Naive thymus-derived CD8-positive, alpha-beta T cell (primary cell): Measurements from ENCODE around the gene PRKG1. TPM values are rescaled to one million over a fixed set of nuclear protein-coding genes. Genes with fewer than 3 reads are reported as not detected.
A peak's percentile ranks its signal among the peaks of the same experiment; 100 is the strongest.
"Not testable (repeated sequence)": the region's sequence is repeated elsewhere in the genome, so short reads cannot be mapped to it uniquely, and the experiment has no call there.

ENCODE experiments used
- ATAC-seq, 2 donors: fragments of 150-1000 bp; cut with Tn5 transposase in 1 of 2; sonication (Bioruptor Pico), chemical (Tn5 transposase) in 1 of 2; 1 replicate in 1 of 2; 2 replicates in 1 of 2; pipeline ENCODE4 v1.10.0; 2021; ENCODE audit warnings: mild to moderate bottlenecking in 2 of 2, moderate library complexity in 2 of 2
- POLR2A ChIA-PET: fragments of 350-600 bp; sonication (Branson Sonifier 250); formaldehyde crosslinking; loops from one replicate; lab custom pipeline; 2021; ENCODE audit warnings: antibody characterized with exemption; lab: Charles Lee
- DNase-seq, 10 donors: peaks; one replicate each; pipeline versions ENCODE4 v3.0.0 to v3.0.0-alpha.2; 2020 to 2022
- H3K27ac Mint-ChIP-seq, 10 donors: one replicate each; pipeline ENCODE4 v1.8.0; 2020 to 2022; ENCODE audit warnings: mild to moderate bottlenecking in 10 of 10, mixed read lengths in 10 of 10, moderate library complexity in 4 of 10, inconsistent platforms in 1 of 10
- H3K27me3 Mint-ChIP-seq, 5 donors: one replicate each; pipeline ENCODE4 v1.8.0; 2021 to 2022; ENCODE audit warnings: mixed read lengths in 5 of 5
- H3K36me3 Mint-ChIP-seq, 3 donors: one replicate each; pipeline ENCODE4 v1.8.0; 2020 to 2022; ENCODE audit warnings: mixed read lengths in 3 of 3, mild to moderate bottlenecking in 2 of 3, inconsistent platforms in 1 of 3
- H3K4me1 Mint-ChIP-seq, 4 donors: one replicate each; pipeline ENCODE4 v1.8.0; 2021 to 2022; ENCODE audit warnings: mixed read lengths in 4 of 4
- H3K4me3 Mint-ChIP-seq, 10 donors: one replicate each; pipeline ENCODE4 v1.8.0; 2020 to 2022; ENCODE audit warnings: mild to moderate bottlenecking in 10 of 10, mixed read lengths in 10 of 10, moderate library complexity in 6 of 10, inconsistent platforms in 1 of 10
- H3K9me3 Mint-ChIP-seq, 9 donors: one replicate each; pipeline ENCODE4 v1.8.0; 2020 to 2022; ENCODE audit warnings: mixed read lengths in 9 of 9, mild to moderate bottlenecking in 3 of 9, inconsistent platforms in 1 of 9, moderate library complexity in 1 of 9
- polyA plus RNA-seq, 3 donors: library from polyadenylated mRNA; unstranded; fragments of 300-500 nt; fragmentation: Illumina TruSeq; gene quantifications; one replicate each; pipeline ENCODE4 v1.2.3, GENCODE V29; 2021
- total RNA-seq, 8 experiments: library from RNA in 2 of 8; stranded (reverse) in 2 of 8; gene quantifications; one replicate each; pipeline ENCODE4 v1.2.3 and lab custom pipeline; 2021 to 2026

The PRKG1 gene
- total and polyA plus RNA-seq, 5 experiments from 2014 or later = not detected

GRCh38 chr10:52226197-52226847, 1152.0 kb downstream of the PRKG1 start:
- Mint-ChIP-seq H3K27me3 (peaks cover 0 to 14% (median 7%) of the 10 kb centered on the region in 5 donors), H3K36me3 (no peaks in the 10 kb centered on the region), H3K4me3 (no peak overlapping the region), H3K27ac (no peak overlapping the region), H3K9me3 (no peaks in the 10 kb centered on the region), H3K4me1 (no peaks in the 10 kb centered on the region)
- ATAC-seq (no peak), DNase-seq (no peak)
- POLR2A ChIA-PET = no interaction called here

GRCh38 chr10:52228556-52228955, 1154.3 kb downstream of the PRKG1 start:
- H3K9me3 Mint-ChIP-seq = peaks cover 0 to 4% (median 0%) of the 10 kb centered on the region in 9 donors
- POLR2A ChIA-PET = no interaction called here

DNA sequence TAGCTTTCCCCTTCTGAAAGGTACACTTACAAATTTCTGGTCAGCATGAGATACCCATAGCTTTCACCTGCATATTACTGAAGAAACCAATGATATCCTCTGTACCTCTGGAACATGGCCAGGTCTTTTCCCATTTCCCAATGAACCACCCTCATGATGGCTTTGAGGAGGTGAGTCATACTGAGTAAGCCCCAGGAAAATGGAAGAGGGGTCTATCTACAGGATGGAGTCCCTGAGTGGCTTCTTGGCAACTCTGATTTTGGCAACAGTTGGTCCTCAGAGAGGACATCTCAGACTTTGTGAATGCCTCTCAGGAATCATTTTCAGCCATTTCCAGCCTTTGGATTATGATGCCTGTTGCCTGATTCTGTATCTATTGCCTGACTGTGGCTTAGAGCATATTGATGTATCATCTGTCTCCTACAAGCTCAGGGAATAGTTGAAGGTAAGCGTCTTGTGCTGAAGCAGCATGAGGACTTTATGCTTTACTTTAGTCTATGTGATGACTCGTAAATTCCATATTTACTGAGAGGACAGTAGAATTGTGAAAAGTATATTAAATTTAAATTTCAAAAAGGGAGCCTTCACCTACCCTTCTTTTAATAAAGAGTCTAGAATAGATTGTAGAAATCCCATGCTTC, 1155.1 kb downstream of the PRKG1 start:
- no peak overlapping the region for H3K4me3 Mint-ChIP-seq
- POLR2A ChIA-PET = no interaction called here
- no peak overlapping the region for H3K27ac Mint-ChIP-seq
- DNase-seq = no peak
- no peaks in the 10 kb centered on the region for H3K36me3 Mint-ChIP-seq
- H3K27me3 Mint-ChIP-seq = peaks cover 0 to 23% (median 13%) of the 10 kb centered on the region in 5 donors
- H3K4me1 Mint-ChIP-seq = peaks cover 0 to 15% (median 5%) of the 10 kb centered on the region in 4 donors
- ATAC-seq = no peak
- peaks cover 0 to 4% (median 0%) of the 10 kb centered on the region in 9 donors for H3K9me3 Mint-ChIP-seq

More at GRCh38 chr10:52228556-52228955, 1154.3 kb downstream of the PRKG1 start:
- H3K27ac Mint-ChIP-seq = no peak overlapping the region
- no peak overlapping the region for H3K4me3 Mint-ChIP-seq
- H3K36me3 Mint-ChIP-seq = no peaks in the 10 kb centered on the region
- no peak for ATAC-seq
- DNase-seq = no peak
- H3K4me1 Mint-ChIP-seq = peaks cover 0 to 15% (median 5%) of the 10 kb centered on the region in 4 donors
- H3K27me3 Mint-ChIP-seq = peaks cover 0 to 23% (median 13%) of the 10 kb centered on the region in 5 donors

- POLR2A ChIA-PET = no interaction called here
- Mint-ChIP-seq H3K9me3 (peaks cover 0 to 4% (median 0%) of the 10 kb centered on the region in 9 donors), H3K27me3 (peaks cover 0 to 23% (median 11%) of the 10 kb centered on the region in 5 donors), H3K4me1 (peaks cover 0 to 15% (median 5%) of the 10 kb centered on the region in 4 donors), H3K27ac (peak overlapping the region in 5 of 10 donors; percentile 12 to 73 (median 59)), H3K4me3 (peak overlapping the region; percentile 23 to 85 (median 60)), H3K36me3 (no peaks in the 10 kb centered on the region)
- DNase-seq (no peak), ATAC-seq (no peak)
Measured at GRCh38 chr10:52232561-52233350, 1158.5 kb downstream of the PRKG1 start.

GRCh38 chr10:52233351-52233991, 1159.2 kb downstream of the PRKG1 start:
- Mint-ChIP-seq H3K4me3 (peak overlapping the region; percentile 23 to 85 (median 60)), H3K27me3 (peaks cover 0 to 23% (median 10%) of the 10 kb centered on the region in 5 donors), H3K27ac (peak overlapping the region in 3 of 10 donors; percentile 12 to 73 (median 49)), H3K4me1 (peaks cover 0 to 15% (median 5%) of the 10 kb centered on the region in 4 donors)
- POLR2A ChIA-PET, H3K9me3 Mint-ChIP-seq, H3K36me3 Mint-ChIP-seq, DNase-seq, ATAC-seq: not testable (repeated sequence)

- POLR2A ChIA-PET = no interaction called here
Measured at GRCh38 chr10:52239771-52240170, 1165.5 kb downstream of the PRKG1 start.

GRCh38 chr10:52245547-52245946, 1171.3 kb downstream of the PRKG1 start:
- Mint-ChIP-seq H3K27ac (no peak overlapping the region), H3K4me1 (no peaks in the 10 kb centered on the region), H3K27me3 (peaks cover 0 to 3% (median 0%) of the 10 kb centered on the region in 5 donors), H3K4me3 (no peak overlapping the region), H3K9me3 (peaks cover 0 to 2% (median 0%) of the 10 kb centered on the region in 9 donors), H3K36me3 (no peaks in the 10 kb centered on the region)
- POLR2A ChIA-PET = no interaction called here
- DNase-seq = no peak
- ATAC-seq = no peak

More at GRCh38 chr10:52239771-52240170, 1165.5 kb downstream of the PRKG1 start:
- Mint-ChIP-seq H3K4me1 (no peaks in the 10 kb centered on the region), H3K4me3 (no peak overlapping the region), H3K27me3 (no peaks in the 10 kb centered on the region), H3K27ac (no peak overlapping the region), H3K9me3 (peaks cover 0 to 2% (median 0%) of the 10 kb centered on the region in 9 donors), H3K36me3 (no peaks in the 10 kb centered on the region)
- DNase-seq = no peak
- ATAC-seq = no peak

DNA sequence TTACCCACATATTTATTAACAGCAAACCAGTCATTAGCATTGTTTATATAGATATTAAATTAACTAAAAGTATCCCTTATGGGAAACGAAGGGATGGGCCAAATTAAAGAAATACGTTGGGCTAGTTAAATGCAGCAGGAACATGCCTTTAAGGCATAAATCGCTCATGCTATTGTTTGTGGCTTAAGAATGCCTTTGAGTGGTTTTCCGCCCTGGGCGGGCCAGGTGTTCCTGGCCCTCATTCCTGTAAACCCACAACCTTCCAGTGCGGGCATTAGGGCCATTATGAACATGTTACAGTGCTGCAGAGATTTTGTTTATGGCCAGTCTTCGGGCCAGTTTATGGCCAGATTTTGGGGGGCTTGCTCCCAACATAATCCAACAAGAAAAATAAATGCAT, 1173.6 kb downstream of the PRKG1 start:
- H3K27ac Mint-ChIP-seq, POLR2A ChIA-PET, DNase-seq, H3K36me3 Mint-ChIP-seq, H3K27me3 Mint-ChIP-seq, H3K4me1 Mint-ChIP-seq, H3K4me3 Mint-ChIP-seq, ATAC-seq, H3K9me3 Mint-ChIP-seq: not testable (repeated sequence)

DNA sequence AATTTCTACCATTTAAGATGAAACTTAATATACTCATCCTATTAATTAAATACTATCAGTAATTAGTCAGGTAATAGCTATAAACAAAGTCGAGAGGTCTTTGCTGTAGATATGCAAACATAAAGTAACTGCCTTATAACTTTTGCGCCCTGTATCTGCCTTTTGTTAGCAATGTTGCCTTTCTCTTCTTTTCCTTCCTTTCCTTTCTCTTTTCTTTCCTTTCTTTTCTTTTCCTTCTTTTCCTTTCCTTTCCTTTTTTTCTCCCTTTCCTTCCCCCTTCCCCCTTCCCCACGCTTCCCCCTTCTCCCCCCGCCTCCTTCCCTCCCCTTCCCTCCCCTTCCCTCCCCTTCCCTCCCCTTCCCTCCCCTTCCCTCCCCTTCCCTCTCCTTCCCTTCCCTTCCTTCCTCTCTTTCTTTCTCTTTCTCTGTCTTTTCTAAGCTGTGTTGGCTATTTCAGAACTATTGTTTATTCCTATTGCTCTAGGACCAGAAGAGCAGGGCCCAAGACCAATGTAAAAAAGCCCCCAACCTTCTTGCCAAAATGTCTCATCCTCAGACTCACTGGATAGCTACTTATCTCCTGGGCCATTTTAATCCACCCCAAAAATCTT, 1174.5 kb downstream of the PRKG1 start:
- Mint-ChIP-seq H3K4me3 (no peak overlapping the region), H3K27ac (no peak overlapping the region), H3K4me1 (no peaks in the 10 kb centered on the region), H3K36me3 (no peaks in the 10 kb centered on the region), H3K9me3 (peaks cover 0 to 2% (median 0%) of the 10 kb centered on the region in 9 donors), H3K27me3 (peaks cover 0 to 5% (median 0%) of the 10 kb centered on the region in 5 donors)
- POLR2A ChIA-PET = no interaction called here
- no peak for DNase-seq
- no peak for ATAC-seq

DNA sequence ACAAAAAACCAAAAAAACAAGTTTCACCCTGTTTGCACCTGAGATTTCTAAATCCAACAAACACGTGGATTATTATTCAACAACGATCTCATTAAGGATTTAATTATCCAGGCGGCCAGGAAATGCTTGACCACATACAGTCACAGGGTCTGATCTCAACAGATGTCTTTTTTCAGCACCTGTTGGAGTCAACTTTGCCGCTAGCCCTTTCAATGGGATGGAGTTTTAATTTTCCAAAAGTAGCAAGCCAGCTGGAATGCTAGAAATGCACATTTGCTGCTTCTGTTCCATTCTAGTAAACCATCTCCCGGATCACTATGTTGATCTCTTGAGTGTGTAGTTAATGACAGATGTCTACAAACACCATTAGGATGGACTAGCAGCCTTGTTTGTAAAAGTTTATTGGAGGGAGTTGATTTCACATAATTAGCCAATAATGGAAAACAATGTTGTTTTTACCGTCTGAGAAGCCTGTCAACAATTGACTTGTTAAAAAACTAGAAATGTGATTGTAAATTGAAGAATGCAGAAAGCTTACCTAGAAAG, 1175.6 kb downstream of the PRKG1 start:
- DNase-seq (no peak), ATAC-seq (no peak)
- H3K27me3 Mint-ChIP-seq = peaks cover 0 to 5% (median 0%) of the 10 kb centered on the region in 5 donors
- no peak overlapping the region for H3K4me3 Mint-ChIP-seq
- POLR2A ChIA-PET = no interaction called here
- no peaks in the 10 kb centered on the region for H3K9me3 Mint-ChIP-seq
- no peaks in the 10 kb centered on the region for H3K4me1 Mint-ChIP-seq
- no peak overlapping the region for H3K27ac Mint-ChIP-seq
- no peaks in the 10 kb centered on the region for H3K36me3 Mint-ChIP-seq

DNA sequence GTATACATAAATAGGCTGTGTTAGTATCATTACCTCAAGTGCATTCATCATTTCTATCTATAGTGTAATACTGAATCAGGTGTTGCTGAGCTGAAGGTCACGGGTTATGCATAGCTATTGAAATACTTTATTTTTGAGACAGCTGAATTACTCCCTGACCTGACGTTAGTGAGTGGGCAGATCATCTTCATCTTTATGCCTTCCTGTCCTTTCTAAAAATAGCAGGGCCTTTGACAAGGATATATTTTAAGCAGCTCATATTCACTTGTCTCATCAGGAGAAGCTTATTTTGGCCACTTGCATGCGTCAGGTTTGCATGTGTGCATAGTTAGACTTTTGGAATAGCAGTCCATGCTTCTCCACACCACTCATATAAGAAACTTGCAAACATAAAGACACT, 1176.2 kb downstream of the PRKG1 start:
- Mint-ChIP-seq H3K4me1 (no peaks in the 10 kb centered on the region), H3K9me3 (no peaks in the 10 kb centered on the region), H3K36me3 (no peaks in the 10 kb centered on the region), H3K4me3 (no peak overlapping the region), H3K27ac (no peak overlapping the region), H3K27me3 (peaks cover 0 to 5% (median 0%) of the 10 kb centered on the region in 5 donors)
- no peak for DNase-seq
- ATAC-seq = no peak
- POLR2A ChIA-PET = no interaction called here

DNA sequence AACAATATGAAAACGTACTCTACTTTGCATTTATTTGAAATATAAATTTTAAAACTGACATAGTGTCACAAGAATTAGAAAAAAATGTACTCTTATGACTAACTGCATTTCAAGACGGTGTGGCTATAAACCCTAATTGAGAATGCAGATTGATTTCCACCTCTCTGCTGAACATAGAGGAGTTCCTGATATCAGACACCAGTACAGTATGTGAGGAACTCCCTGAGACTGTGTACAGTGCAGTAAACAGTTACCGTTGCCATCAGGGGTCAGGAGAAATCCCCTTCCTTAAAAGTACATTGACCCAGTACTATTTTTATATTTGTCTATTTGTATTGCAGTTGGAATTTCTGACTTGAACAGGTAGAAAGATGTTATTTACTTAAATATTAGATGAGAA, 1178.0 kb downstream of the PRKG1 start:
- no peak overlapping the region for H3K4me3 Mint-ChIP-seq
- POLR2A ChIA-PET = no interaction called here
- DNase-seq = no peak
- H3K9me3 Mint-ChIP-seq = no peaks in the 10 kb centered on the region
- no peak for ATAC-seq
- H3K27me3 Mint-ChIP-seq = peaks cover 0 to 5% (median 0%) of the 10 kb centered on the region in 5 donors
- no peaks in the 10 kb centered on the region for H3K36me3 Mint-ChIP-seq
- no peak overlapping the region for H3K27ac Mint-ChIP-seq
- no peaks in the 10 kb centered on the region for H3K4me1 Mint-ChIP-seq
